Activated CD8-positive, alpha-beta memory T cell treated with anti-CD3 and anti-CD28 coated beads, Interleukin-2, amount 10 ng/mL, durations not matched to agents 7 days and 5 days (primary cell): ENCODE measurements around the gene ATG4B. TPM values are rescaled to one million over a fixed set of nuclear protein-coding genes. Genes with fewer than 3 reads are reported as not detected.

Source experiments
- ATAC-seq: fragments of 150-1000 bp; cut with Tn5 transposase; one replicate; pipeline ENCODE4 v1.10.0; 2021; ENCODE audit warnings: moderate library complexity
- CTCF ChIA-PET: fragments of 350-600 bp; sonication (Branson Sonifier 250); formaldehyde crosslinking; loops from one replicate; lab custom pipeline; 2021; ENCODE audit warnings: antibody characterized with exemption; lab: Charles Lee
- DNase-seq: peaks from one replicate; pipeline ENCODE4 v3.0.0-alpha.2; 2020
- H3K27ac Mint-ChIP-seq: one replicate; pipeline ENCODE4 v1.8.0; 2021; ENCODE audit warnings: mild to moderate bottlenecking, mixed read lengths
- H3K27me3 Mint-ChIP-seq: one replicate; pipeline ENCODE4 v1.8.0; 2021; ENCODE audit warnings: mixed read lengths
- H3K36me3 Mint-ChIP-seq: one replicate; pipeline ENCODE4 v1.8.0; 2021; ENCODE audit warnings: mild to moderate bottlenecking, mixed read lengths
- H3K4me1 Mint-ChIP-seq: one replicate; pipeline ENCODE4 v1.8.0; 2021; ENCODE audit warnings: mixed read lengths
- H3K4me3 Mint-ChIP-seq: one replicate; pipeline ENCODE4 v1.8.0; 2021; ENCODE audit warnings: mild to moderate bottlenecking, moderate library complexity, mixed read lengths
- H3K9me3 Mint-ChIP-seq: one replicate; pipeline ENCODE4 v1.8.0; 2022; ENCODE audit warnings: low read depth, mixed read lengths
- total RNA-seq, 2 experiments: library from RNA; stranded (reverse); gene quantifications; one replicate each; pipeline ENCODE4 v1.2.3, GENCODE V29; 2021

The ATG4B gene
- total RNA-seq, 2 experiments from 2014 or later, result 91.4 to 95.3 TPM

- DNase-seq (peak; percentile 58), ATAC-seq (peak; percentile 38)
- Mint-ChIP-seq H3K27me3 (no peaks in the 10 kb centered on the region), H3K27ac (peak overlapping the region; percentile 93), H3K9me3 (peaks cover 5% of the 10 kb centered on the region), H3K4me1 (peaks cover 52% of the 10 kb centered on the region), H3K36me3 (peaks cover 24% of the 10 kb centered on the region), H3K4me3 (peak overlapping the region; percentile 95)
- CTCF ChIA-PET, result interaction anchor here (0.6 to 1.2 kb wide), 8 partner anchors 9 to 240 kb away, joined by 3 to 5 read pairs (median 3); partner anchors contain the start of gene ING5
These were observed 535 bp downstream of the ATG4B start for GRCh38 chr2:241637795-241638660.

- Mint-ChIP-seq H3K36me3 (peaks cover 22% of the 10 kb centered on the region), H3K4me1 (peaks cover 52% of the 10 kb centered on the region), H3K27ac (peak overlapping the region; percentile 93), H3K9me3 (peaks cover 5% of the 10 kb centered on the region), H3K27me3 (no peaks in the 10 kb centered on the region), H3K4me3 (peak overlapping the region; percentile 95)
- DNase-seq (no peak), ATAC-seq (no peak)
- CTCF ChIA-PET, result interaction anchor here (0.7 to 1.2 kb wide), 5 partner anchors 8 to 239 kb away, joined by 3 read pairs; no protein-coding TSS in a partner anchor
These were observed 1.4 kb downstream of the ATG4B start for GRCh38 chr2:241638940-241639339.

- no peak overlapping the region for H3K27ac Mint-ChIP-seq
- no peak for DNase-seq
- H3K4me1 Mint-ChIP-seq, result peaks cover 52% of the 10 kb centered on the region
- CTCF ChIA-PET, result no interaction called here
- no peak overlapping the region for H3K4me3 Mint-ChIP-seq
- peaks cover 5% of the 10 kb centered on the region for H3K9me3 Mint-ChIP-seq
- ATAC-seq, result no peak
- H3K27me3 Mint-ChIP-seq, result no peaks in the 10 kb centered on the region
- H3K36me3 Mint-ChIP-seq, result peaks cover 22% of the 10 kb centered on the region
These were observed 1.9 kb downstream of the ATG4B start for GRCh38 chr2:241639385-241639784.

- Mint-ChIP-seq H3K27me3 (no peaks in the 10 kb centered on the region), H3K4me1 (peaks cover 45% of the 10 kb centered on the region), H3K36me3 (peaks cover 22% of the 10 kb centered on the region), H3K4me3 (no peak overlapping the region), H3K9me3 (peaks cover 5% of the 10 kb centered on the region), H3K27ac (no peak overlapping the region)
- DNase-seq (no peak), ATAC-seq (no peak)
- CTCF ChIA-PET, result no interaction called here
These were observed 2.8 kb downstream of the ATG4B start for GRCh38 chr2:241640165-241640795.

GRCh38 chr2:241641631-241642030 lies 4.1 kb downstream of the ATG4B start:
- H3K4me1 Mint-ChIP-seq, result peaks cover 36% of the 10 kb centered on the region
- no peak for ATAC-seq
- H3K36me3 Mint-ChIP-seq, result peaks cover 22% of the 10 kb centered on the region
- no peak overlapping the region for H3K27ac Mint-ChIP-seq
- peaks cover 5% of the 10 kb centered on the region for H3K9me3 Mint-ChIP-seq
- DNase-seq, result no peak
- H3K27me3 Mint-ChIP-seq, result no peaks in the 10 kb centered on the region
- no peak overlapping the region for H3K4me3 Mint-ChIP-seq
- CTCF ChIA-PET, result interaction anchor here (0.8 kb wide), 1 partner anchor 18 kb away, joined by 3 read pairs; no protein-coding TSS in a partner anchor

GRCh38 chr2:241645056-241645914 lies 7.8 kb downstream of the ATG4B start:
- CTCF ChIA-PET, result interaction anchor here (1.5 kb wide), 1 partner anchor 14 kb away, joined by 5 read pairs; no protein-coding TSS in a partner anchor
- Mint-ChIP-seq H3K9me3 (no peaks in the 10 kb centered on the region), H3K4me1 (peaks cover 19% of the 10 kb centered on the region), H3K27ac (no peak overlapping the region), H3K4me3 (no peak overlapping the region), H3K27me3 (no peaks in the 10 kb centered on the region), H3K36me3 (peaks cover 4% of the 10 kb centered on the region)
- DNase-seq (no peak), ATAC-seq (no peak)

DNA sequence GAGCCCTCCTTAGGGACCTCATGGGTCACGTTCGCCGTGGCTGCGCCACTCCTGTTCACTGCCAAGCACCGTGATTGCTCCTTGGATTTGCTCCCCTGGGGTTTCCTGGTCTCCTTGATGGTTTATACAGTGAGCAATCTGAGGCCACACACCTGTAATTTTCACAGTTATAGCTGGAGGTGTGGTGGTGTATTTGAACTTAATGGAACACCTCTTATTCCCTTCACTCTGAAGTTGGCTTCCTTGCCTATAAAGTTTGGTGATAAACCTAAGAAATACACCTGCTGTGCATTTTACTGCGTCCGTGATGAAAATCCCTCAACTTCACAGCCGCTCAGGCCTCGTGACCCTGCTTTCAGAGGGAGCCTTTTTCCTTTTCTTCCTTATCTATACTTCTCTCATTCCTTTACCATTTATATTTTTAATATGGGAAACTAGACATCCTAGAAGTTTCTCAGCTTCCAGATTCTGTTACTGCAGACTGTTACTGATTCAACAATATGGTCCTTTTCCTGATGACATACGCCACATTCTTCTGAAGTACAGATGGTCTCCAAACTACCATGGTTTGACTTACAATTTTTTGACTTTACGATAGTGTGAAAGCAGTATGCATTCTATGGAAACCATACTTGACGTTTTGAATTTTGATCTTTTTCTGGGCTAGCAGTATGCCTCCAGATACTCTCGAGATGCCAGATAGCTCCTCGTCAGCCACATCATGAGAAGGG lies 8.6 kb downstream of the ATG4B start:
- no peaks in the 10 kb centered on the region for H3K9me3 Mint-ChIP-seq
- CTCF ChIA-PET, result no interaction called here
- ATAC-seq, result no peak
- DNase-seq, result no peak
- peaks cover 11% of the 10 kb centered on the region for H3K4me1 Mint-ChIP-seq
- no peak overlapping the region for H3K27ac Mint-ChIP-seq
- no peak overlapping the region for H3K4me3 Mint-ChIP-seq
- H3K36me3 Mint-ChIP-seq, result peaks cover 2% of the 10 kb centered on the region
- H3K27me3 Mint-ChIP-seq, result no peaks in the 10 kb centered on the region

DNA sequence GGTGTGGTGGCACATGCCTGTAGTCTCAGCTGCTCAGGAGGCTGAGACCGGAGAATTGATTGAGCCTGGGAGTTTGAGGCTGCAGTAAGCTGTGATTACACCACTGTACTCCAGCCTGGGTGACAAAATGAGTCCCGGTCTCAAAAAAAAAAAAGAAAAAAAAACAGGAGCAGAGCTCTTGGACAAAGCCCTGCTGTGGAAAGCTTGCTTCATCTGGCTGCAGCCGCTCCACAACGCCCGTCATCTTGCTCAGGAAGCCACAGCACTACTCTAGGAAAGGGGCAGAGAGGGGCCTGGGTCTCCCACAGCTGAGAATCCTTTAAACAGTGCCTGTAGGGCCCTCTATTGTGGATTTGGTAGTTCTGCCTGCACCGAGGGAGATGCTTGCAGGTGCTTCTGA lies 11.0 kb downstream of the ATG4B start:
- CTCF ChIA-PET, result no interaction called here
- no peak for DNase-seq
- no peaks in the 10 kb centered on the region for H3K9me3 Mint-ChIP-seq
- H3K4me3 Mint-ChIP-seq, result no peak overlapping the region
- H3K27me3 Mint-ChIP-seq, result no peaks in the 10 kb centered on the region
- peaks cover 4% of the 10 kb centered on the region for H3K4me1 Mint-ChIP-seq
- H3K27ac Mint-ChIP-seq, result no peak overlapping the region
- H3K36me3 Mint-ChIP-seq, result peaks cover 4% of the 10 kb centered on the region
- ATAC-seq, result no peak

DNA sequence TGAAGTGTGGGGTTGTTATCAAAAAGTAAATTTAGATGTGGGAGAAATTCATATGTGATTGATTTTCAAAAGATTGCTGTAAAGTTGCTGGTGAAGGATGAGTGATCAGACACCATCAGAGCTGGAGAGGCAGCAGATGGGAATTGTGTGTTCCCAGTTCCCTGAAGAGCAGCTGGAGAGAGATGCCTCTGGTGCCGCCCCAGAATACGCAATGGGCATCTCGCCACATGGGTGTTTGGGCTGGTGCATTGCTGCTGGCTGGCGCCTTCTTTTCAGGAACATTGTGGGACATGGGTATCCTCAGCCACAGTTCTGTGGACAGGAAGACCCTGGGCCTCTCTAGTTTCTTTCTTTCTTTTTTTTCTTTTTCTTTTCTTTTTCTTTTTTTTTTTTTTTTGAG lies 11.9 kb downstream of the ATG4B start:
- Mint-ChIP-seq H3K9me3 (no peaks in the 10 kb centered on the region), H3K4me3 (no peak overlapping the region), H3K36me3 (peaks cover 6% of the 10 kb centered on the region), H3K27me3 (no peaks in the 10 kb centered on the region), H3K27ac (no peak overlapping the region), H3K4me1 (peaks cover 4% of the 10 kb centered on the region)
- ATAC-seq, result no peak
- no peak for DNase-seq
- CTCF ChIA-PET, result no interaction called here

- CTCF ChIA-PET, result no interaction called here
- ATAC-seq (no peak), DNase-seq (no peak)
- Mint-ChIP-seq H3K4me3 (no peak overlapping the region), H3K27ac (no peak overlapping the region), H3K9me3 (no peaks in the 10 kb centered on the region), H3K4me1 (peaks cover 4% of the 10 kb centered on the region), H3K36me3 (peaks cover 6% of the 10 kb centered on the region), H3K27me3 (no peaks in the 10 kb centered on the region)
These were observed 12.4 kb downstream of the ATG4B start for GRCh38 chr2:241649927-241650326.

GRCh38 chr2:241652142-241652541 lies 14.6 kb downstream of the ATG4B start:
- Mint-ChIP-seq H3K36me3 (peaks cover 11% of the 10 kb centered on the region), H3K27me3 (no peaks in the 10 kb centered on the region), H3K9me3 (no peaks in the 10 kb centered on the region), H3K27ac (no peak overlapping the region), H3K4me3 (no peak overlapping the region), H3K4me1 (peaks cover 4% of the 10 kb centered on the region)
- ATAC-seq (no peak), DNase-seq (no peak)
- CTCF ChIA-PET, result no interaction called here

DNA sequence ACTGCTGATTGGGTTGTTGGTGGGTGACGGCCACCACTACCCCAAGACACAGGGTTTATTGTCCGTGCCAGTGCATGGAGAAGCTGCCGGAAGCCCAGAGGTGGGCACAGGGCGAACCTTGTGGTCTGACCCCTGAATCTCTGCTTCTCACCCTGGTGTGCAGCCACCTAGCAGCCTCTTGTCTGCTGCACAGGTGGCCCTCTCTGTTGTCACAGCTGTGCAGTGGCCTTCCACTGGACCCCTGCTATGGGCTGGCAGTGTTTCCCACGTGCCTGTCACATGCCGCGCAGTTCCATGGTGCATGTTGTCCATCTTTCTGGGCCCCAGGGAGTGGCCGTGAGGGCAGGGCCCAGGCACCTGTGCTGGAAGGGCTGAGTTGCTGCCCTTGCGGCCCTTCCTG lies 15.2 kb downstream of the ATG4B start:
- DNase-seq (no peak), ATAC-seq (no peak)
- CTCF ChIA-PET, result no interaction called here
- H3K4me1 Mint-ChIP-seq, result peaks cover 4% of the 10 kb centered on the region
- peaks cover 12% of the 10 kb centered on the region for H3K36me3 Mint-ChIP-seq
- H3K27me3 Mint-ChIP-seq, result no peaks in the 10 kb centered on the region
- no peak overlapping the region for H3K27ac Mint-ChIP-seq
- H3K4me3 Mint-ChIP-seq, result no peak overlapping the region
- H3K9me3 Mint-ChIP-seq, result no peaks in the 10 kb centered on the region
